GM21367 (cell line): ENCODE measurements around the gene KHDC1.
A peak's percentile ranks its signal among the peaks of the same experiment; 100 is the strongest.
"Not testable (repeated sequence)": the region's sequence is repeated elsewhere in the genome, so short reads cannot be mapped to it uniquely, and the experiment has no call there.

Source experiments
- ATAC-seq: cut with Tn5 transposase; IDR thresholded peaks from one replicate; pipeline ENCODE4 v1.9.1; 2021; ENCODE audit not compliant: unreplicated experiment

Gene KHDC1

GRCh38 chr6:73262671-73263569 lies at the start of gene KHDC1:
KHDC1 (minus strand) TSS chr6:73263196; CDS start chr6:73242517, 20,679 bp downstream.
- peak; percentile 95 for ATAC-seq

GRCh38 chr6:73310503-73310845 lies 47.5 kb upstream of the KHDC1 start:
- not testable (repeated sequence) for ATAC-seq

GRCh38 chr6:73309785-73310502 lies 46.9 kb upstream of the KHDC1 start:
- peak; percentile 98 for ATAC-seq

DNA sequence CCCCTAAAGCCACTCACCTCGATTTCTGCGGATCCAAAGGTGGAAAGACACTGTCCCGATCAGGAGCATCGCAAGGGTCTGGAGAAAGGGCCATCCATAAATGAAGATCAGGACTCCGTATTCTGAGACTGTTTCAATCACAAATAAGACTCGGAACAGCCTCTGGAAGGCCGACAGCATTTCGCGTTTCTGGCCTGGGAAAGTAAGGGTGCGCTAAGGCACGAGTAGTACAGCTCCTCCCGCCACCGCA lies 46.5 kb upstream of the KHDC1 start:
- no peak for ATAC-seq

- ATAC-seq = no peak
Observed at GRCh38 chr6:73308712-73309534, 45.9 kb upstream of the KHDC1 start.

DNA sequence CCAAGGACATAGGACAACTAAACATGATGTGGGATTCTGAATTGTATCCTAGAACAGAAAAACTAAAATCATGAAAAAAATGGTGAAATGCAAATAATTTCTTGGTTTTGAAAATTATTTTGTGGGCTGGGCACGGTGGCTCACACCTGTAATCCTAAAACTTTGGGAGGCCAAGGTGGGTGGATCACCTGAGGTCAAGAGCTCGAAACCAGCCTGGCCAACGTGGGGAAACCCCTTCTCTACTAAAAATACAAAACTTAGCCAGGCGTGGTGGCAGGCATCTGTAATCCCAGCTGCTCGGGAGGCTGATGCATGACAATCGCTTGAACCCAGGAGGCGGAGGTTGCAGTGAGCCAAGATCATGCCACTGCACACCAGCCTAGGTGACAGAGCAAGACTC lies 40.8 kb upstream of the KHDC1 start:
- not testable (repeated sequence) for ATAC-seq

GRCh38 chr6:73302339-73302738 lies 39.3 kb upstream of the KHDC1 start:
- ATAC-seq = no peak

DNA sequence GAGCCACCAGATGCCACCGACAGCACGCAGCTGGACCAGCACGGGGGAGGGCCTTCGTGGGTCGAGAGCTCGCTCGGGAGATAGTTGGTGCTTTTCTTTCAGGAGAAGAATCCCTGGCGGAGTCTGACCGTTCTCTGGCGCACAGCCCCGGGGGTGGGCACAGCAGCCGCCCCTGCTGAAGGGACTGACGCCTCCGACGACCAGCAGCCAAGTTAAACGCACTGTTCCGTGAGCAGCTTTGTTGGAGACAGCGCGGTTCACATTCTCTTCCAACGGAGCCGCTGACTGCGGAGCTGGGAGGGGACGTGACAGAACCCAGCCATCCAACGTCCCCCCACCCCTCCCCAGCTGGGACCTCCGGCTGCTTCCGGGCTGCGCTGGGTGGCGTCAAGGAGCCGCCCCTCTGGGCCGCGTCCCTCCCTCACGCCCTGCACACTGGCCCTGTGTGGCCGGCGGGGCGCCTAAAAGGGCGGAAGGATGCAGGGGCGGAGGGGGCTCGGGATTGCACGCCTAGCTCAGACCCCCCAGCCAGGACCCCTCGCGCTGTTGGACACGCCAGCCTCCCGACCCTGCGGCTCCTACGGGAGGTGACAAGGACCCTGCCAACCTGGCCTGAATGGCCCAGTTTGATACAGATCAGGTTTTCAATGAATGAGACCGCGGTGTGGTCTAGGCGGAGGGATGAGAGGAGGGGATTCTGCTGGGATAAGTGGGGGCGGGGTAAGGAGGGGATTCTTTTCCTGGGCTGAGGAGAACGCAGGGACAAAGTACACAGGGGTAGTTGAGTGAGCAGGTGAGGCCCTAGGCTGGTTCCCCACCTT lies 36.4 kb upstream of the KHDC1 start:
- ATAC-seq = no peak

GRCh38 chr6:73293331-73293730 lies 30.3 kb upstream of the KHDC1 start:
- no peak for ATAC-seq

DNA sequence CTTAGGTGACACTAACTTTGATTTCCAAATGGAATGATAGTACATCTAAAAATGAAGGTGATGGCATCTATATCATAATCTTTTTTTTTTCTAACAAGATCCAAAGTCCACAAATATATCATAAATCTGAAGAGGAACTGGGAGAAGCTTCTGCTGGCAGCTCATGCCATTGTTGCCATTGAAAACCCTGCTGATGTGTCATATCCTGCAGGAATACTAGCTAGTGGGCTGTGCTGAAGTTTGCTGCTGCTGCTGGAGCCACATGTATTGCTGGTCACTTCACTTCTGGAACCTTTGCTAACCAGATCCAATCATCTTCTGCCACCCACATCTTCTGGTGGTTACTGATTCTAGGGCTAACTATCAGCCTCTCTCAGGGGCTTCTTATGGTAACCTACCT lies 27.4 kb upstream of the KHDC1 start:
- no peak for ATAC-seq

DNA sequence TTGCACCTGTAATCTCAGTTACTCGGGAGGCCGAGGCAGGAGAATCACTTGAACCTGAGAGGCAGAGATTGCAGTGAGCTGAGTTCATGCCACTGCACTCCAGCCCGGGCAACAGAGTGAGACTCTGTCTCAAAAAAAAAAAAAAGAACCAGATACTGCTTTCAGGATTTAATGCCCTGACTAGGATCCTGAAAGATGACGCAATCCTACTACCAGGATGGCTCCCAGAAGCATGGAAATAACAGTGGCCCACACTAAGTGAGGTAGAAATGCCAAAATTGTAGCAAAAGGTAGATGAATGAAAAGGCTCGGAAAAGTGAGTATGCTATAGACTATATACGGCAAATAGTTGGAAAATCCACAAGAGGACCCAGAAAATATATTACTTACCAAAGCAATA lies 23.8 kb upstream of the KHDC1 start:
- no peak for ATAC-seq

GRCh38 chr6:73285674-73286283 lies 22.8 kb upstream of the KHDC1 start:
- ATAC-seq = no peak

- ATAC-seq = no peak
Observed at GRCh38 chr6:73282871-73283270, 19.9 kb upstream of the KHDC1 start.

GRCh38 chr6:73281684-73282083 lies 18.7 kb upstream of the KHDC1 start:
- not testable (repeated sequence) for ATAC-seq

GRCh38 chr6:73269296-73269695 lies 6.3 kb upstream of the KHDC1 start:
- ATAC-seq = not testable (repeated sequence)

GRCh38 chr6:73268896-73269295 lies 5.9 kb upstream of the KHDC1 start:
- ATAC-seq = not testable (repeated sequence)

DNA sequence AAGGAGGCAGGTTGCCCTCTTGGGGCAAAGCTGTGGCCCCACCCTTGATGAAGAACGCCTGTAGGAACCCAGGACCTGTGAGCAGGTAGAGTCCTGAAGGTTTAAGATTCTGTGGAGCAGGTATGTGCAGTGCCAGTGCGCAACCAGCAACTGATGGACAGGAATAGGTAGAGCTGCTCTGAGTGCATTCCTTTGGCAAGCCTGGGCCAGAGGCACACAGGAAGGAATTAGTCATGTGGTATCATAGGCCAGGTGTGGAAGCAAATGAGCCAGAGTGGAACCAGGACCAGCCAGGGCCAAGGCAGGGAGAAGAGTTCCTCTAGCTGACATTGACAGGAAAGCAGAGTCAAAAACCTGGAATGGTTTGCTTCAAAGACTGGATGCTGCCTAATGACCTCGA lies 1.4 kb upstream of the KHDC1 start:
- no peak for ATAC-seq

- no peak for ATAC-seq
Observed at GRCh38 chr6:73263570-73263909, 544 bp upstream of the KHDC1 start.

DNA sequence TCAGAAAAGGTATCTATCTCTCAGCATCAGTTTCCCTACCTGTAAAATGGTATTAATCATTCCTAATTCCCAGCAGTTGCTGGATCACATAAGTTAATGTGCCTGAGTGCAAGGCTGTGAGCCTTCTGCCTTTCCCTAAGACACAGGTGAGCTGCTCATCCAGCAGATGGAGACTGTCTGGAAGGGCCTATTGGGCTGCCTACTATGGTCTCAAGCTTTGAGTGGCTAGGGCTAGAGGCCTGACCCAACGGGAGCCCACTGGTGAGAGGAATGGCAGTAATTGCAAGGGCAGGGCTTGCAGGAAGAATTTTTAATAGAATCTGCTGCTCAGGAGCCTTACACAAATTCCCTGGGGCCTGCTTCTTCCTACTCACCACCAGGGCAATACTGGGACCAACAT lies 4.3 kb downstream of the KHDC1 start:
- no peak for ATAC-seq

DNA sequence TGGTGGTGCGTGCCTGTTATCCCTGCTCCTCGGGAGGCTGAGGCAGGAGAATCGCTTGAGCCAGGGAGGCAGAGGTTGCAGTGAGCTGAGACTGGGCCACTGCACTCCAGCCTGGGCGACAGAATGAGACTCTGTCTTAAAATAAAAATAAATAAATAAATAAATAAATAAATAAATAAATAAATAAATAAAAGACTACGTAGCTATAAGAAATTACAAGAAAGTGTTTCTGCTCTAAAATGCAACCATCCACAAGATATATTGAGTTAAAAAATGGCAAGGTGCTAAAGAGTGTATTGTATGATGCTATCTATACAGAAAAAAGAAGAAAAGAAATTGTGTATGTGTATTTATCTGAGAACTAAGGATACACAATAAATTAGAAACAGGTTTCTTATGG lies 8.7 kb downstream of the KHDC1 start:
- not testable (repeated sequence) for ATAC-seq

DNA sequence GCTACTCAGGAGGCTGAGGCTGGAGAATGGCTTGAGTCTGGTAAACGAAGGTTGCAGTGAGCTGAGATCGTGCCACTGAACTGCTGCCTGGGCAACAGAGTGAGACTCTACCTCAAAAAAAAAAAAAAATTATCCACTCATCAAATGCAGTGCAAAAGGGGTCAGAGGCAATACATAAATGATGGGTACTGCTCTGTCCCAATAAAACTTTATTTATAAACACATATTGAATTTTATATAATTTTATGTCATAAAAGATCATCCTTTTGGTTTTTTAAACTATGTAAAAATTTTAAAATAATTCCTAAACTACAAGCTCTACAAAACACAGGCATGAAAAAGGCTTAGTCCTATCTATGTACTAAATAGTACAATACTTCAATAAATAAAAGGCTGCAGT lies 10.3 kb downstream of the KHDC1 start:
- ATAC-seq = no peak
